Activated effector memory CD4-positive, alpha-beta T cell treated with anti-CD3 and anti-CD28 coated beads, Interleukin-2, amount 50 U/mL, for 16 hours (primary cell): Measurements from ENCODE around the gene GPD2.
"Not testable (repeated sequence)": the region's sequence is repeated elsewhere in the genome, so short reads cannot be mapped to it uniquely, and the experiment has no call there.

ENCODE experiments used
- DNase-seq: peaks from one replicate; pipeline ENCODE4 v3.0.0-alpha.2; 2020

The GPD2 gene

GRCh38 chr2:156592809-156593593 is 156.8 kb downstream of the GPD2 start:
- DNase-seq = no peak

- no peak for DNase-seq
Measured at GRCh38 chr2:156593594-156593921, 157.4 kb downstream of the GPD2 start.

DNA sequence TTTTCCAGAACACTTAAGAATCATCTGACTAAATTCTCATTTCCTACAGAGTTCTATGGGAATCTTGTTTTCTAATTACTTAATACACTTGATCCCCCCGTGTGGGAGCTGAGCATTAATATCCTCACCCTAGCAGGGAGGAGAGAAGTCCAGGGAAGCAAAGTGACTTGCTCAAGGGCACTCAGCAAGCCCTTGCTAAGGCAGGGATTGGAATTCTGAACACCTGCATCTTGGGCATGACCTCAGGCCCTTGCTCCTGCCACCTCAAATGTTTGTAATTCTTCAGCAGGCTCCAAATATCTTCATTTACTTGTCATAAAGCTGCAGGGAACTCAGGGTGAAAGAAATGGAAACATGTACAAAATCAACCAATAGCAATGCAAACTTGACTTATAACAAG is 162.4 kb downstream of the GPD2 start:
- DNase-seq = no peak

DNA sequence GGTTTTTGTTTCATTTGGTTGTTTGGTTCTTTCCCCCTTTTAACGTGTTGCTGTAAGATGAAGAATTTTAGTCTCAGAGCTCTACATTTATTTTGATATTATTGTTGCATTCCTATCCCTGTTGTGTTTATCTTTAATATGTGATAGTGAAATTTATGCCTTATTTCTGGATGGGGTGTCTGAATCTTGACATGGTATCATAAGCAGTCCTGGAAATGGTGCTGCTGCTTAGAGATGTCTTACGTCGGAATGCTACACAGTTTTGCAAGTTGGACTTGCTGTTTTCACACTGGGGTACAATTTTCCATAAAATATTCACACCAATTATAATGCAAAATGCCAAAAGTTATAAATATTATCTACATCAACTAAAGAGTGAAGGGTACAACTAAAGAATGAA is 164.0 kb downstream of the GPD2 start:
- no peak for DNase-seq

DNA sequence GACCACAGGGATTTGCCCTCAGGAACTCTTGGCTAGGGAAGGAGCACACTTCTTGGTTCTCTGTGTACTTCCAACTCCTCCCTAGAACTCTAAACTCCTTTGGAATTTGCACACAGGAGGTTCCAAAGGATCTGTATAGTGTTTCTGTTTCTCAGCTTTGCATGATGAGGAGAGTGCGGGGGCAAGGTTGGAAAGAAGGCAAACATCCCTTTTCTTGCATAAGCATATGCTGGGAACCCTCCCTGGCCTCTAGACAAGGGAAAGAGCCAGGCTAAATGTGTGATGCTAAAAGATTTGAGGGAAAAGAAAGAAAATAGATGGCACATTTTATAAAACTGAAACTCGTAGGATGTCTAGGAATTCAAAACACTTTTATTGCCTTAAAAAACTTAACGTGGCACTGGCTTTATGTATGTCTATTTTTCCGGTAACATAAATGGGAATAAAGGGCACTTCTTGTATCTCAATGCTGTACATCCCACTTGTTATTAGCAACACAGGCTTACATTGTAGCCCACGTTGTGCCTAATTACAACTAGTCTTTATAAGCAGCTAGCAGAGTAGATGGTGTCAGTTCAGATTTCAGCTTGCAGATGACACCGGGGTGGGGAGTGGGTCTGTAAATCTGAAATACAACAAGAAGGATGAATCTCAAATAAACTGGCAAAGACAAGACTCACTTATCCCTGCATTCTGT is 165.8 kb downstream of the GPD2 start:
- no peak for DNase-seq

DNA sequence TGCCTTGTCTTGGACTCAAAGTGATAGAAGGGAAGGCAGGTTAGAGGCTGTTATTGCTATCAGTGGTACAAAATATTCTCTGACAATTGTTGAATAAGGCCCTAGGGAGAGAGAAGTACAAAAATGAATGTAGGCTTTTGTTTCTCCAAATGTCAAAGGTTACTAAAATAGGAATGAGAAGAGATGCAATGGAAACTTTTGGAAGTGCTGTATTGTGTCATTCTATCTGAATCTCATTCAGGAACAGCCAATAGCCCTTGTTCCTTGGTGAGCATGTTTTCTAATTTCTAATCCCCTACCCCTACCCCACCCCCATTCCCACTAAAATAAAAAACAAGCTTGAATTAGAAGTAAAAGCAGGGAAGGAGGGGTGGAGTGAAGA is 166.4 kb downstream of the GPD2 start:
- DNase-seq = no peak

- DNase-seq = no peak
Measured at GRCh38 chr2:156615836-156616322, 179.7 kb downstream of the GPD2 start.

GRCh38 chr2:156618071-156618470 is 181.9 kb downstream of the GPD2 start:
- DNase-seq = not testable (repeated sequence)

- no peak for DNase-seq
Measured at GRCh38 chr2:156619021-156619539, 182.9 kb downstream of the GPD2 start.

GRCh38 chr2:156622491-156622890 is 186.3 kb downstream of the GPD2 start:
- DNase-seq = no peak

GRCh38 chr2:156625360-156626170 is 189.4 kb downstream of the GPD2 start:
- no peak for DNase-seq

DNA sequence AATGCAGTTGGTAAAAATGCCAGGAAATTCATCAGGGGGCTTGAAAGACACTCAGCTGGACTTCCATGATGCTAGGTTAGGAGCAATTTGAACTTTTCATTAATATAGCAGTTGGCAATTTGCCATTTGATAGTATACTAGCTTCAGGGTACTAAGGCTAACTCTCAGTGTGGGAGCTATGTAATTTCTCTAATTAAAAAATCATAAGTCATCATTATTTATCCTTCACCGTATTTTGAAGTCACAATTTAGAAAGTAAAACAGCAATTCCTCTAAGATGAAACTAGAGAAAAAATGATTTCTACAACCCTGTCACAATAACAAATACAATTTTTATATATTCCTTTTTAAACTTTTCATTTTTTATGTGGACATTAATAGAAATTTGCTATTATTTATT is 190.8 kb downstream of the GPD2 start:
- no peak for DNase-seq

DNA sequence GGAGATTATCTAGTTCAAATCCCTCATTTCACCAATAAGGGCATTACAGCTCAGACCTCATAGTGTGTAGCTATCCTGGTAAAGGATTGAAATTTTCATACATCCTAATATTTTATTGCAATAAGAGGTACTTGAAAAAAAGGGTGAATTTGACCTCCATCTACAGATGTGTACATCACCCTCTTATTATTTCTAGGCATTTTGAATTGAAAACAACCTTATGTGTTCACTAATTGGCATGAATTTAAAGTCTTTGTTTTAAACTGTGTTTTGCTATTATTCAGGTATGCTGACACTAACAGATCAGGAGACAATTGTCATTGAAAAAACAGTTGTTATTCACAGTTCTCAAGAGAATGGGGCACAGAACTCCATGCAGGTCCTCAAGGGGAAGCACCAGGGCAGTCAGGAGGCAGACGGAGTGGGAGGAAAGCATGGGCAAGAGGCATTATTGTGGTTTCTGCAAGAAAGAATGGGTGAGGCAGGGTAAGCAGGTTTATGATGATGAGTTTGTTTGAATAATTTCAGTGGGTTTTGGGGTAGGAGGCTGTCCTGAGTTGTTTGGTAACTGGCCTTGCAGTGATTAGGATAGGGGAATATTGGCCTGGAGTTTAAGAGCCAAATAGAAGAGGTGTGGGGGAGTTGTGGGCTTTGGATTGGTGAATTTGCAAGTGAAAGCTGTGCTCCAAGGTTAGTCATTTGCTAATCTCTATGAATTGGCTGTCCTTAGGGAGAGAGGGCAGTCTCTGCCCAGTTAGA is 194.6 kb downstream of the GPD2 start:
- DNase-seq = no peak

- no peak for DNase-seq
Measured at GRCh38 chr2:156635646-156636045, 199.5 kb downstream of the GPD2 start.
